Ectodermal cell (in vitro differentiated cells): ENCODE measurements around the gene CCL28.

Experiments used
- H3K27ac ChIP-seq: 2 replicates; pipeline ENCODE4 v1.7.0; 2013; ENCODE audit warnings: mild to moderate bottlenecking, low read depth, low read length; ENCODE audit not compliant: insufficient read depth, poor library complexity, severe bottlenecking
- H3K27me3 ChIP-seq: 2 replicates; pipeline ENCODE4 v1.7.0; 2013; ENCODE audit warnings: mild to moderate bottlenecking, low read length; ENCODE audit not compliant: insufficient read depth, control insufficient read depth, poor library complexity, severe bottlenecking
- H3K36me3 ChIP-seq: one replicate; pipeline ENCODE4 v1.7.0; 2013; ENCODE audit warnings: low read length; ENCODE audit not compliant: control insufficient read depth, insufficient read depth
- H3K4me1 ChIP-seq: one replicate; pipeline ENCODE4 v1.7.0; 2013; ENCODE audit warnings: low read length; ENCODE audit not compliant: control insufficient read depth, insufficient read depth
- H3K4me3 ChIP-seq: 2 replicates; pipeline ENCODE4 v1.7.0; 2013; ENCODE audit warnings: low read depth, low read length, control low read depth; ENCODE audit not compliant: insufficient read depth
- H3K9me3 ChIP-seq: 2 replicates; pipeline ENCODE4 v1.7.0; 2013; ENCODE audit warnings: mild to moderate bottlenecking, low read length, moderate library complexity; ENCODE audit not compliant: control insufficient read depth
- WGBS, 2 experiments: methylation state at CpG; one replicate each; pipeline ENCODE4 v1.1.7; 2013; ENCODE audit warnings: missing lambda C conversion rate in 2 of 2; 5-methylcytosine and 5-hydroxymethylcytosine counted together

The CCL28 gene

DNA sequence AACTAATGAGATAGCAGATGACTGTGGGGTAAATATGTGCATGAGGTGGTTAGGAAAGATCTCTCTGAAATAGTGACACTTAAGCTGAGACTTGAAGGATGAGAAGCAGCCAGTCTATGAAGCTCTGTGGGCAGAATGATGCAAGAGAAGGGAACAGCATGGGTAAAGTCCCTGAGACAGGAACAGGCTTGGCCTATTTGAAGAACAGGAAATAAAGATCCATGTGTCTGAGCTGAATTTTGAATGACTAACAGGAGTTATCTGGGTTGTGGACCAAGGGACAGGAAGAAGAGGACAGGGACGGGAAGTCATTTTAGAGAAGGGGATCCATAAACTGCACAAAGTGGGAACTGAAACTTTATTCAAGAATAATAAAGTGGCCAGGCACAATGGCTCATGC is 73.3 kb downstream of the CCL28 start:
- H3K9me3 ChIP-seq = no peaks in the 10 kb centered on the region
- no peaks in the 10 kb centered on the region for H3K4me1 ChIP-seq
- no peaks in the 10 kb centered on the region for H3K27me3 ChIP-seq
- no peaks in the 10 kb centered on the region for H3K36me3 ChIP-seq
- no peak overlapping the region for H3K4me3 ChIP-seq
- 88 to 96% methylated on average over 1 of the region's 1 CpG for WGBS, 2 experiments
- no peak overlapping the region for H3K27ac ChIP-seq

DNA sequence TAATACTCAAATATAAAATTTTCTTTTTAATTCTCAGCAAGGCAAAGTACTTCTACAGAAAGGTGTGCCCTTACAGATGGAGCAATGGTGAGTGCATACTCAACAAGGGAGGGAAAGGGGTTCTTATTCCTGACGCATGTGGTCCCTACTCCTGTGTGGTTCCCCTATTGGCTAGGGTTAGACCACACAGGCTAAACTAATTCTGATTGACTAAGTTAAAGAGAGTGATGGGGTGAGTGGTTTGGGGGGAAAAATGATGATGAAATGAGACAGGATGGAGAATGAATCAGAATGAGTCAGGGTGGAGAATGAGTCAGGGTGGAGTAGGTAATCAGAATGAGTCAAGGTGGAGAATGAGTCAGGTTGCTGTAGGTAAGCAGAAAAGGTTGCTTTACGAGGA is 76.0 kb downstream of the CCL28 start:
- no peak overlapping the region for H3K4me3 ChIP-seq
- 89 to 97% methylated on average over 2 of the region's 2 CpGs for WGBS, 2 experiments

DNA sequence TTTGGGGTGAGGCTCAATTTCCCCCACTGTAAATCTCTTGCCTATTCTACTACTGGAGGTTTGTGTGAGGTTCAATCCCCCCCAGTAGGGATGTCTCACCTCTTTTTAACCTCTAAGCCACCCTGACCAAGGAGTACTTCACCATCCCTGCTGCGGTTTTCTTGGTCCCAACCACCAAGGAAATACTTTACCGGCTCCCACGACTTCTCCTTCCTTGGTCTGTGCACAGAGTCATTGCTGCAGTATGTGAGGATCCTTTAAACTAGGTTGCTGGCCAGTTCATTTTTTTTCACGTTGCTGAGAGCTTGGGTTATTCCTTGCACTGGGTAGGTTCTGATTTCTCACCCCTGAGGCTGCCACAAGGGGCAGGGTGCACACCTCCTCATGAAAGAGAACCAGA is 76.5 kb downstream of the CCL28 start:
- Histone ChIP-seq H3K4me1 (no peaks in the 10 kb centered on the region), H3K9me3 (no peaks in the 10 kb centered on the region), H3K27ac (no peak overlapping the region), H3K36me3 (no peaks in the 10 kb centered on the region), H3K4me3 (no peak overlapping the region), H3K27me3 (no peaks in the 10 kb centered on the region)
- 89 to 95% methylated on average over 4 of the region's 4 CpGs for WGBS, 2 experiments

More for the DNA sequence above, 76.0 kb downstream of the CCL28 start:
- no peaks in the 10 kb centered on the region for H3K36me3 ChIP-seq
- H3K27me3 ChIP-seq = no peaks in the 10 kb centered on the region
- no peaks in the 10 kb centered on the region for H3K4me1 ChIP-seq
- no peak overlapping the region for H3K27ac ChIP-seq
- no peaks in the 10 kb centered on the region for H3K9me3 ChIP-seq

DNA sequence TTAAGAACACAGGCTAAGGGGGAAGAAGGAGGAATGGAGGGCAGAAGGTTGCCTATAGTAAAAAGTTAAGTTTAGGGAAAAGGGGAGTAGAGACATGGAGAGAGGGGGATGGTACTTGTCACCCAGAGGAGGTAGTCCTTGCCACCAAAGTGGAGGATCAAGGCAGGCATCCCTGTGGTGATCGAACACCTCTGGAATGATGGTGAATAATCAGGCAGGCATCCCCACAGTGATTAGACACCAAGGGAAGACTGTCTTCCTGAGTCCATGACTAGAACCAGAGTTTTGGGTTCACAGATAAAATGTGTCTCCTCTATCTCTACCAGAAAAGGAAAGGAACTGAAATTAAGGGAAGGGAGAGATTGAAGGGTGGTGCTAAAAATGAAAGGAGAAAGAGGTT is 79.8 kb downstream of the CCL28 start:
- H3K9me3 ChIP-seq = no peaks in the 10 kb centered on the region
- no peak overlapping the region for H3K4me3 ChIP-seq
- no peaks in the 10 kb centered on the region for H3K27me3 ChIP-seq
- 90 to 93% methylated on average over 1 of the region's 1 CpG for WGBS, 2 experiments
- no peaks in the 10 kb centered on the region for H3K4me1 ChIP-seq
- H3K27ac ChIP-seq = no peak overlapping the region
- H3K36me3 ChIP-seq = no peaks in the 10 kb centered on the region
